A549 (cell line): ENCODE measurements around the gene SLC22A2.

ENCODE experiments used
- BHLHE40 ChIP-seq: IDR thresholded peaks from 2 replicates; pipeline ENCODE4 v1.6.1; 2012; ENCODE audit warnings: low read depth, low read length, inconsistent platforms
- CHD2 ChIP-seq: fragments of 150-350 bp; IDR thresholded peaks from 2 replicates; pipeline ENCODE4 v1.6.1; 2014; ENCODE audit warnings: low read length; ENCODE audit not compliant: partially characterized antibody
- CTCF ChIP-seq: fragments of >200 bp; sonication (Bioruptor Twin); formaldehyde crosslinking; IDR thresholded peaks from 3 replicates; pipeline ENCODE4 v1.5.1; 2016
- E2F6 ChIP-seq: IDR thresholded peaks from 2 replicates; pipeline ENCODE4 v1.6.1; 2012; ENCODE audit warnings: low read depth, borderline replicate concordance
- ELK1 ChIP-seq: fragments of 150-350 bp; IDR thresholded peaks from 2 replicates; pipeline ENCODE4 v1.6.1; 2014; ENCODE audit warnings: low read depth, mild to moderate bottlenecking, low read length
- KDM1A ChIP-seq: fragments of 200-600 bp; sonication (generic); IDR thresholded peaks from 2 replicates; pipeline ENCODE4 v1.6.1; 2016; ENCODE audit warnings: low read depth, mild to moderate bottlenecking
- MAX ChIP-seq: IDR thresholded peaks from 2 replicates; pipeline ENCODE4 v1.6.1; 2012
- MYC ChIP-seq: IDR thresholded peaks from 2 replicates; pipeline ENCODE4 v1.6.1; 2012; ENCODE audit warnings: mild to moderate bottlenecking, inconsistent platforms, low read length, improper control_type of control experiment, borderline replicate concordance
- POLR2A ChIP-seq: IDR thresholded peaks from 2 replicates; pipeline ENCODE4 v1.6.1; 2012; ENCODE audit warnings: mild to moderate bottlenecking, low read length
- RAD21 ChIP-seq, 2 experiments: fragments of >200 bp in 1 of 2; sonication (Bioruptor Twin) in 1 of 2; formaldehyde crosslinking in 1 of 2; IDR thresholded peaks in 1 of 2; conservative IDR thresholded peaks in 1 of 2; 2 replicates in 1 of 2; 3 replicates in 1 of 2; pipeline ENCODE4 v1.6.1; 2012 to 2018; ENCODE audit warnings: inconsistent platforms in 1 of 2
- RFX5 ChIP-seq: fragments of 450-650 bp; IDR thresholded peaks from 2 replicates; pipeline ENCODE4 v1.7.1; 2014; ENCODE audit warnings: antibody characterized with exemption, mild to moderate bottlenecking, moderate library complexity
- RNF2 ChIP-seq: fragments of 200-600 bp; sonication (generic); IDR thresholded peaks from 2 replicates; pipeline ENCODE4 v1.6.1; 2016; ENCODE audit warnings: low read depth, mild to moderate bottlenecking, antibody characterized with exemption, moderate library complexity, borderline replicate concordance
- TP53 ChIP-seq: fragments of 250-450 bp; sonication (Bioruptor Pico); IDR thresholded peaks from 2 replicates; pipeline ENCODE4 v1.5.0; 2021; ENCODE audit warnings: mild to moderate bottlenecking, moderate library complexity
- ZFP36 ChIP-seq: fragments of 450-650 bp; IDR thresholded peaks from 2 replicates; pipeline ENCODE4 v1.6.1; 2014; ENCODE audit warnings: borderline replicate concordance; ENCODE audit not compliant: partially characterized antibody

GRCh38 chr6:160260367-160260766 lies 1.7 kb upstream of the SLC22A2 start:
- TF ChIP-seq CTCF (no peak), E2F6 (no peak), POLR2A (no peak), KDM1A (no peak), RFX5 (no peak), ELK1 (no peak), ZFP36 (no peak), MYC (no peak), BHLHE40 (no peak), RAD21 (conservative IDR thresholded peaks at IDR 0.05 in 1 of 2, IDR thresholded peaks at IDR 0.05 in 1 of 2) (no peak), RNF2 (no peak), CHD2 (no peak), MAX (no peak), TP53 (CRISPR knock-in tag) (no peak)
